ENCODE data around the gene PAPLN. TPM values are rescaled to one million over a fixed set of nuclear protein-coding genes. Genes with fewer than 3 reads are reported as not detected.

The PAPLN gene
- total and polyA plus RNA-seq, 2 donors from 2014 or later: 19.1 to 132 TPM

GRCh38 chr14:73265721-73266046 lies 28.4 kb downstream of the PAPLN start:
- Histone ChIP-seq H3K4me3 (ENCODE audit: low read length in 3 of 3) (no peak overlapping the region), H3K36me3 (ENCODE audit: control insufficient read depth in 2 of 3, insufficient read depth in 3 of 3, low read length in 3 of 3) (peaks cover 0 to 11% (median 10%) of the 10 kb centered on the region in 3 donors), H3K9me3 (ENCODE audit: control insufficient read depth in 2 of 3, insufficient read depth in 1 of 3, low read length in 3 of 3) (no peaks in the 10 kb centered on the region), H3K27me3 (ENCODE audit: control insufficient read depth, insufficient read depth, low read length) (no peaks in the 10 kb centered on the region), H3K9ac (ENCODE audit: low read length in 3 of 3) (no peak overlapping the region), H3K4me1 (ENCODE audit: control insufficient read depth in 2 of 3, insufficient read depth in 2 of 3, low read depth in 1 of 3, low read length in 3 of 3) (peaks cover 0 to 16% (median 11%) of the 10 kb centered on the region in 3 donors), H3K27ac (ENCODE audit: low read depth in 2 of 2, low read length in 2 of 2) (no peak overlapping the region)
- no peak for TF ChIP-seq CTCF (IDR thresholded peaks at IDR 0.05; ENCODE audit: borderline replicate concordance, extremely low read depth, insufficient read depth)
- FAIRE-seq (no peak), DNase-seq (no peak)
- intact Hi-C loops (cut with DNase I): no loop called here

- Histone ChIP-seq H3K36me3 (ENCODE audit: control insufficient read depth in 2 of 3, insufficient read depth in 3 of 3, low read length in 3 of 3) (peaks cover 0 to 11% (median 10%) of the 10 kb centered on the region in 3 donors), H3K27ac (ENCODE audit: low read depth in 2 of 2, low read length in 2 of 2) (no peak overlapping the region), H3K27me3 (ENCODE audit: control insufficient read depth, insufficient read depth, low read length) (no peaks in the 10 kb centered on the region), H3K4me3 (ENCODE audit: low read length in 3 of 3) (no peak overlapping the region), H3K4me1 (ENCODE audit: control insufficient read depth in 2 of 3, insufficient read depth in 2 of 3, low read depth in 1 of 3, low read length in 3 of 3) (peaks cover 0 to 13% (median 11%) of the 10 kb centered on the region in 3 donors), H3K9ac (ENCODE audit: low read length in 3 of 3) (no peak overlapping the region), H3K9me3 (ENCODE audit: control insufficient read depth in 2 of 3, insufficient read depth in 1 of 3, low read length in 3 of 3) (no peaks in the 10 kb centered on the region)
- FAIRE-seq (no peak), DNase-seq (peak in 1 of 5 donors; percentile 29)
- TF ChIP-seq CTCF (IDR thresholded peaks at IDR 0.05; ENCODE audit: borderline replicate concordance, extremely low read depth, insufficient read depth): no peak
- intact Hi-C loops (cut with DNase I): no loop called here
These were observed 29.0 kb downstream of the PAPLN start for GRCh38 chr14:73266317-73266716.

GRCh38 chr14:73267474-73267873 lies 30.2 kb downstream of the PAPLN start:
- Histone ChIP-seq H3K4me3 (ENCODE audit: low read length in 3 of 3) (no peak overlapping the region), H3K4me1 (ENCODE audit: control insufficient read depth in 2 of 3, insufficient read depth in 2 of 3, low read depth in 1 of 3, low read length in 3 of 3) (peaks cover 0 to 13% (median 11%) of the 10 kb centered on the region in 3 donors), H3K27ac (ENCODE audit: low read depth in 2 of 2, low read length in 2 of 2) (no peak overlapping the region), H3K27me3 (ENCODE audit: control insufficient read depth, insufficient read depth, low read length) (no peaks in the 10 kb centered on the region), H3K9me3 (ENCODE audit: control insufficient read depth in 2 of 3, insufficient read depth in 1 of 3, low read length in 3 of 3) (no peaks in the 10 kb centered on the region), H3K9ac (ENCODE audit: low read length in 3 of 3) (no peak overlapping the region), H3K36me3 (ENCODE audit: control insufficient read depth in 2 of 3, insufficient read depth in 3 of 3, low read length in 3 of 3) (peaks cover 0 to 13% (median 12%) of the 10 kb centered on the region in 3 donors)
- no peak for TF ChIP-seq CTCF (IDR thresholded peaks at IDR 0.05; ENCODE audit: borderline replicate concordance, extremely low read depth, insufficient read depth)
- no peak for DNase-seq
- no peak for FAIRE-seq
- intact Hi-C loops (cut with DNase I): no loop called here

Data from kidney (tissue), 14 donors.